GM18873 (cell line): ENCODE results near the gene AQP5.

Experiments
- ATAC-seq: cut with Tn5 transposase; IDR thresholded peaks from one replicate; pipeline ENCODE4 v1.9.1; 2021; ENCODE audit warnings: mild to moderate bottlenecking, moderate library complexity, moderate number of reproducible peaks; ENCODE audit not compliant: unreplicated experiment, low FRiP score

The AQP5 gene

GRCh38 chr12:49962861-49963765 lies 1.4 kb downstream of the AQP5 start:
- no peak for ATAC-seq

GRCh38 chr12:49963976-49964815 lies 2.5 kb downstream of the AQP5 start:
- no peak for ATAC-seq

- ATAC-seq = no peak
These were observed 3.4 kb downstream of the AQP5 start for GRCh38 chr12:49964849-49965624.

GRCh38 chr12:49965836-49966235 lies 4.2 kb downstream of the AQP5 start:
- ATAC-seq = no peak

GRCh38 chr12:49966511-49967041 lies 4.9 kb downstream of the AQP5 start:
- ATAC-seq = no peak

GRCh38 chr12:49967042-49967776 lies 5.5 kb downstream of the AQP5 start:
- no peak for ATAC-seq

GRCh38 chr12:49967777-49968250 lies 6.1 kb downstream of the AQP5 start:
- ATAC-seq = no peak

GRCh38 chr12:49968471-49968870 lies 6.8 kb downstream of the AQP5 start:
- ATAC-seq = no peak

- ATAC-seq = no peak
These were observed 7.4 kb downstream of the AQP5 start for GRCh38 chr12:49969027-49969426.

- ATAC-seq = no peak
These were observed 8.2 kb downstream of the AQP5 start for GRCh38 chr12:49969651-49970429.

- ATAC-seq = no peak
These were observed 9.0 kb downstream of the AQP5 start for GRCh38 chr12:49970658-49971057.

GRCh38 chr12:49971141-49971540 lies 9.5 kb downstream of the AQP5 start:
- no peak for ATAC-seq

GRCh38 chr12:49972129-49972528 lies 10.5 kb downstream of the AQP5 start:
- ATAC-seq = no peak

GRCh38 chr12:49972641-49973360 lies 11.1 kb downstream of the AQP5 start, which contains the start of gene AQP6:
TSS of gene AQP6 (plus strand) at chr12:49972947. CDS start at chr12:49973174, 227 bp downstream.
- ATAC-seq = no peak

GRCh38 chr12:49973361-49973830 lies 11.7 kb downstream of the AQP5 start:
- ATAC-seq = no peak

- no peak for ATAC-seq
These were observed 12.6 kb downstream of the AQP5 start for GRCh38 chr12:49974231-49974675.

GRCh38 chr12:49974677-49975317 lies 13.1 kb downstream of the AQP5 start:
- no peak for ATAC-seq
